Ishikawa (cell line): Measurements from ENCODE around the gene NECAB2.

Experiments used
- CEBPB ChIP-seq: IDR thresholded peaks from 2 replicates; pipeline ENCODE4 v1.6.1; 2012
- EGR1 ChIP-seq: IDR thresholded peaks from 2 replicates; pipeline ENCODE4 v1.6.1; 2012
- EP300 ChIP-seq: IDR thresholded peaks from 2 replicates; pipeline ENCODE4 v1.6.1; 2012; ENCODE audit warnings: borderline replicate concordance
- FOXM1 ChIP-seq: IDR thresholded peaks from 2 replicates; pipeline ENCODE4 v1.6.1; 2012; ENCODE audit warnings: low read depth, borderline replicate concordance
- MAX ChIP-seq: IDR thresholded peaks from 2 replicates; pipeline ENCODE4 v1.6.1; 2012
- RAD21 ChIP-seq: IDR thresholded peaks from 2 replicates; pipeline ENCODE4 v1.6.1; 2012; ENCODE audit warnings: low read depth

- TF ChIP-seq EGR1, result no peak
- TF ChIP-seq RAD21, result no peak
- no peak for TF ChIP-seq EP300
- TF ChIP-seq CEBPB, result no peak
- no peak for TF ChIP-seq FOXM1
- TF ChIP-seq MAX, result no peak
These were observed 1.9 kb downstream of the NECAB2 start for GRCh38 chr16:83969771-83970429.
